Right atrium auricular region (tissue), 2 donors: Measurements from ENCODE around the gene GALR3. TPM values are rescaled to one million over a fixed set of nuclear protein-coding genes. Genes with fewer than 3 reads are reported as not detected.
"Not testable (repeated sequence)": the region's sequence is repeated elsewhere in the genome, so short reads cannot be mapped to it uniquely, and the experiment has no call there.

Experiments used
- DNase-seq: peaks from one replicate; pipeline ENCODE4 v3.0.0-alpha.2; 2019; ENCODE audit warnings: low spot score
- H3K27ac ChIP-seq, 2 donors: fragments of 200-600 bp; sonication (generic); 1 replicate in 1 of 2; 2 replicates in 1 of 2; pipeline ENCODE4 v1.5.1; 2016 to 2019
- H3K27me3 ChIP-seq, 2 donors: fragments of 200-600 bp; sonication (generic); one replicate each; pipeline versions ENCODE4 v1.5.1 to v1.6.0; 2017 to 2019
- H3K36me3 ChIP-seq: fragments of 200-600 bp; sonication (generic); one replicate; pipeline ENCODE4 v1.5.1; 2016
- H3K4me1 ChIP-seq, 2 donors: fragments of 200-600 bp; sonication (generic); one replicate each; pipeline versions ENCODE4 v1.5.1 to v1.6.0; 2017 to 2019
- H3K4me3 ChIP-seq, 2 donors: fragments of 200-600 bp; sonication (generic); 1 replicate in 1 of 2; 2 replicates in 1 of 2; pipeline ENCODE4 v1.5.1; 2017 to 2019; ENCODE audit warnings: mild to moderate bottlenecking in 1 of 2, moderate library complexity in 1 of 2
- H3K9me3 ChIP-seq, 2 donors: fragments of 200-600 bp; sonication (generic); one replicate each; pipeline ENCODE4 v1.5.1; 2019
- total RNA-seq, 2 donors: library from RNA; depleted of rRNA; stranded (reverse); fragments of >200 nt; gene quantifications; one replicate each; pipeline ENCODE4 v1.1.0, GENCODE V29; 2016
- TF ChIP-seq, protein P1 (sequence below), 2 donors: fragments of 200-600 bp; sonication (generic); IDR thresholded peaks; one replicate each; pipeline ENCODE4 v1.5.1; 2019; ENCODE audit warnings: antibody characterized with exemption in 2 of 2

GALR3 gene
- total RNA-seq, 2 donors from 2014 or later, result not detected

GRCh38 chr22:37792494-37792893, 30.7 kb upstream of the GALR3 start:
- no peaks in the 10 kb centered on the region for H3K27me3 ChIP-seq
- H3K27ac ChIP-seq, result no peak overlapping the region
- H3K4me1 ChIP-seq, result no peaks in the 10 kb centered on the region
- H3K9me3 ChIP-seq, result no peaks in the 10 kb centered on the region
- no peak overlapping the region for H3K4me3 ChIP-seq
- no peak for DNase-seq
- H3K36me3 ChIP-seq, result no peaks in the 10 kb centered on the region
- TF ChIP-seq, protein P1, sequence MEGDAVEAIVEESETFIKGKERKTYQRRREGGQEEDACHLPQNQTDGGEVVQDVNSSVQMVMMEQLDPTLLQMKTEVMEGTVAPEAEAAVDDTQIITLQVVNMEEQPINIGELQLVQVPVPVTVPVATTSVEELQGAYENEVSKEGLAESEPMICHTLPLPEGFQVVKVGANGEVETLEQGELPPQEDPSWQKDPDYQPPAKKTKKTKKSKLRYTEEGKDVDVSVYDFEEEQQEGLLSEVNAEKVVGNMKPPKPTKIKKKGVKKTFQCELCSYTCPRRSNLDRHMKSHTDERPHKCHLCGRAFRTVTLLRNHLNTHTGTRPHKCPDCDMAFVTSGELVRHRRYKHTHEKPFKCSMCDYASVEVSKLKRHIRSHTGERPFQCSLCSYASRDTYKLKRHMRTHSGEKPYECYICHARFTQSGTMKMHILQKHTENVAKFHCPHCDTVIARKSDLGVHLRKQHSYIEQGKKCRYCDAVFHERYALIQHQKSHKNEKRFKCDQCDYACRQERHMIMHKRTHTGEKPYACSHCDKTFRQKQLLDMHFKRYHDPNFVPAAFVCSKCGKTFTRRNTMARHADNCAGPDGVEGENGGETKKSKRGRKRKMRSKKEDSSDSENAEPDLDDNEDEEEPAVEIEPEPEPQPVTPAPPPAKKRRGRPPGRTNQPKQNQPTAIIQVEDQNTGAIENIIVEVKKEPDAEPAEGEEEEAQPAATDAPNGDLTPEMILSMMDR (IDR thresholded peaks at IDR 0.05), result no peak

DNA sequence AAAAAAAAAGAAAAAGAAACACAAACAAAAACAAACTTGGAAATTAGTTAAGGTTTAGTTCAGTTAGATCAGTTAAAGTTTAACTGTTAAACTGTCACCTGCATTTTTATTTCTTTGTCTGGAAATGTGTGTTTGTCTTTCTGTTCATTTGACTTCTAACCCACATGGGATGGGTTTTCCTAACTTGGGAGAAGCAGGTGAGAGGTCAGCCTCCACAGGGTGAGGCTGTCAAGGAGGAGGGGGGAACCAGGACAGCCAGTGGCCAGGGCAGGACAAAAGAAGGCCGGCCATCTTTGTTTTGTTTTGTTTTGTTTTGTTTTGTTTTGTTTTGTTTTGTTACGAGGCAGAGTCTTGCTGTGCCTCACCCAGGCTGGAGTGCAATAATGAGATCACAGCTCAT, 28.8 kb upstream of the GALR3 start:
- no peaks in the 10 kb centered on the region for H3K9me3 ChIP-seq
- no peaks in the 10 kb centered on the region for H3K36me3 ChIP-seq
- TF ChIP-seq, protein P1 (IDR thresholded peaks at IDR 0.05), result no peak
- H3K4me3 ChIP-seq, result no peak overlapping the region
- no peaks in the 10 kb centered on the region for H3K4me1 ChIP-seq
- DNase-seq, result no peak
- no peak overlapping the region for H3K27ac ChIP-seq
- H3K27me3 ChIP-seq, result no peaks in the 10 kb centered on the region

GRCh38 chr22:37796079-37796478, 27.1 kb upstream of the GALR3 start:
- TF ChIP-seq, protein P1 (IDR thresholded peaks at IDR 0.05), result no peak

DNA sequence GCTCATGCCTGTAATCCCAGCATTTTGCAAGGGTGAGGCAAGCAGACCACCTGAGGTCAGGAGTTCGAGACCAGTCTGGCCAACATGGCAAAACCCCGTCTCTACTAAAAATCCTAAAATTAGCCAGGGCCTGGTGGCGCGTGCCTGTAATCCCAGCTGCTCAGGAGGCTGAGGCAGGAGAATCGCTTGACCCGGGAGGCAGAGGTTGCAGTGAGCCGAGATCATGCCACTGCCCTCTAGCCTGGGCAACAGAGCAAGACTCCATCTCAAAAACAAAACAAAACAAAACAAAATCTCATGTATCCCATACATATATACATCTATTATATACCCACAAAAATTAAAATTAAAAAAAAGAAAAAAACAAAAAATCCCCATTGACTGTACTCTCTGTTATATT, 25.9 kb upstream of the GALR3 start:
- H3K27me3 ChIP-seq, H3K4me1 ChIP-seq, H3K4me3 ChIP-seq, H3K27ac ChIP-seq, DNase-seq, H3K36me3 ChIP-seq, H3K9me3 ChIP-seq: not testable (repeated sequence)

More at GRCh38 chr22:37796079-37796478, 27.1 kb upstream of the GALR3 start:
- Histone ChIP-seq H3K4me3 (no peak overlapping the region), H3K27me3 (no peaks in the 10 kb centered on the region), H3K27ac (no peak overlapping the region), H3K36me3 (no peaks in the 10 kb centered on the region), H3K9me3 (no peaks in the 10 kb centered on the region), H3K4me1 (no peaks in the 10 kb centered on the region)
- DNase-seq, result no peak

DNA sequence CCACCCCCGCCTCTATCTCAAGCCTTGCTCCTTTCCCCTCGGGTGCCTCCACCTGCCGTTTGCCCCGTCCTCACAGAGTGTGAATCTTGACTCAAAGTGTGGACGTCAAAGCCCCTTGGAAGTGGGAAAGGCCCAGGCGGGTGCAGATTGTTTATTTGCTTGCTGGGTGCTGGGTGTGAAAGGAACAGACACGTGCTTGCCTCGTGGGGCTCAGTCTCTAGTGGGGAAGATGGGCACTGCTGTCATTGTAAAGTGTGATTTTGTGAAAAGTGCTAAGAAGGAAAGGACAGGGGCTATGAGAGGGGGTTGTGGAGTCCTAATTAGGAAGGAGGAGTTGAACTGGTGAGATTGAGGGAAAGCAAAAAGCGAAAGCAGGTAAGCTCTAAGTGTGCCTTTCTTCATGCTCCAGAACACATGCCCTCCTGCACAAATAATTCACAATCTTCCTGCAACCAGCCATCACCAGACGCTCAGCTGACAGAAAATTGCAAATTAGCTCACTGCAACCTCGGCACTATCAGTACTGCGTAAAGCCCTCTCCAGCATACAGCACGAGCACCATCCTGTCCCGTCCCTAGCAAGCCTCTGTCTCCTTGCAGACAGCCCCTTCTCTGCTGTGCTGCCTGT, 25.2 kb upstream of the GALR3 start:
- no peak for DNase-seq
- Histone ChIP-seq H3K27me3 (no peaks in the 10 kb centered on the region), H3K27ac (no peak overlapping the region), H3K9me3 (no peaks in the 10 kb centered on the region), H3K4me3 (no peak overlapping the region), H3K36me3 (no peaks in the 10 kb centered on the region), H3K4me1 (peaks cover 0 to 12% of the 10 kb centered on the region in 2 donors)
- TF ChIP-seq, protein P1 (IDR thresholded peaks at IDR 0.05), result no peak

DNA sequence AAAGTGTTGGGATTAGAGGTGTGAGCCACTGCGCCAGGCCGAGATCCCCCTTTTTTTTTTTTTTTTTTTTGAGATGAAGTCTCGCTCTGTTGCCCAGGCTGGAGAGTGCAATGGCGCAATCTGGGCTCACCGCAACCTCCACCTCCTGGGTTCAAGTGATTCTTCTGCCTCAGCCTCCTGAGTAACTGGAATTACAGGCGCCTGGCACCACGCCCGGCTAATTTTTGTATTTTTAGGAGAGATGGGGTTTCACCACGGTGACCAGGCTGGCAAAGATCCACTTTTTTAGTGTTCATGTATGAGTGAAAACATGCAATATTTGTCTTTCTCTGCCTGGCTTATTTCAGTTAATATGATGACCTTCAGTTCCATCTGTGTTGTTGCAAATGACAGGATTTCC, 23.2 kb upstream of the GALR3 start:
- not testable (repeated sequence) for H3K27ac ChIP-seq, H3K36me3 ChIP-seq, H3K4me3 ChIP-seq, H3K27me3 ChIP-seq, DNase-seq, H3K9me3 ChIP-seq
- peaks cover 0 to 26% of the 10 kb centered on the region in 2 donors for H3K4me1 ChIP-seq

DNA sequence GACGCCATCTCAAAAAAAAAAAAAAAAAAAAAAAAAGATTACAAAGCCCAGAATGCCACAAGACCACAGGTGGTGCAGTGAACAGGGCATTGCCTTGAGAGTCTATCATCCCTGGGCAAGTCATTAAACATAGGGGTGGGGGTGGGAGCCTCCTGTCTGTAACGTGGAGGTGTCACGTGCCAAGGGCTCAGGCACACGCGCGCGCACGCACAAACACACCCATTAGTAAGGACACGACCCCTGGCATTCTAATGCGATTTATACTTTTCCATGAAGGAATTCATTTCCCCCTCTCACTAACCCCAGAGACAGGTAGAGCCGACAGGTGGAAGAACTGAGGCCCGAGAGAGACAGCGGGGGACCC, 21.3 kb upstream of the GALR3 start:
- TF ChIP-seq, protein P1 (IDR thresholded peaks at IDR 0.05), result no peak
- Histone ChIP-seq H3K27ac (peak overlapping the region; percentile 64 to 68), H3K27me3 (no peaks in the 10 kb centered on the region), H3K9me3 (no peaks in the 10 kb centered on the region), H3K4me1 (peaks cover 0 to 44% of the 10 kb centered on the region in 2 donors), H3K36me3 (no peaks in the 10 kb centered on the region), H3K4me3 (peak overlapping the region; percentile 45 to 65)
- no peak for DNase-seq
